Inflammatory macrophage (primary cell): ENCODE measurements around the gene CNTN1.

Experiments used
- DNase-seq, 2 donors: peaks; one replicate each; pipeline ENCODE4 v3.0.0-alpha.2; 2020 to 2022

CNTN1 gene

DNA sequence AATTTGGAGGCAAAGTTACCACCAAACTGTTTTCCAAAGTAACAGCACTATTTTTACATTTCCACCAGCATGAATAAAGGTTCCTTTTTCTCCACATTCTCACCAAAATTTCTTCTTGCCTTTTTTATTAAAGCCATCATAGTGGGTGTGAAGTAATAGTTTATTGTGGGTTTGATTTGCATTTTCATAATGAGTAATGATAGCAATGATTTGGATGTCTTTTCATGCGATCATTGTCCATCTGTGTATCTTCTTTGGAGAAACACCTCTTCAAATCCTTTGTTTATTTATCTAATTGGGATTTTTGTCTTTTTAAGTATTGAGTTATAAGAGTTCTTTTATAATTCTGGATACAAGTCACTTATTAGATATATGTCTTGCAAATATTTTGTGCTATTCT is 172.7 kb downstream of the CNTN1 start:
- no peak for DNase-seq

DNA sequence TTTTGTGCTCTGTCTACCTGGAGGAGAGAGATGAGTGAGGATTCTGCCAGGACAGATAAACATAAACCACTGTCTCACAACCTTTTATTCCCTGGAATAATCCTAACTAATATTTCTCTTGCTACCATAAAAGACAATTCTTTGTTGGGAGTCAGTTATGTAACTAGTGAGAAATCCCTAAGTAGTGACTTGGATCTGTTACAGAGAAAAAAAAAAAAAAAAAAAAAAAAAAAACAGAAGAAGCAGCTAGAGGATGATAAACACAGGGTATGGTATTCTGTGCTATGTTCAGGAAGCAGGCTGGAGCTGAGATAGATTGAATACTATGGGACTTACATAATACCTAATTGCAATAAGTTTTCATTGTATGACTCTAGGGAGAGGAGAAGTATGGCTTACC is 178.7 kb downstream of the CNTN1 start:
- no peak for DNase-seq

DNA sequence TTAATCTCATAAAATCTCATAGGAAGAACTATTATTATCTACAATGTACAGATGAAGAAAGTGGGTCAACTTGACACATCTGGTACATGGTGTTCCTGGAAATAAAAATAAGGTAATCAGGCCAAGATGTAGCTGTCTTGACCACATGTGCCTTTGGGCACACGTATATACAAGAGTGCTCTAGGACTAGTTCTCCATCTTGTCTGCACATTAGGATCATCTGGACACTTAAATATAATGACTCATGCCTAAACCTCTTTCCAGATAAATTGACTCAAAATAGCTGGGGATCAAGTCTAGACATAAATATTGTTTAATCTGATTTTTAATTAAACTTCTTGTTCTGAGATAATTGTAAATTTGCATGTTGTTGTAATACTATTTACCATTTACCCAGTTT is 182.6 kb downstream of the CNTN1 start:
- DNase-seq = no peak

- DNase-seq = no peak
These were observed 197.1 kb downstream of the CNTN1 start for GRCh38 chr12:40889329-40889728.

GRCh38 chr12:40892528-40892927 is 200.3 kb downstream of the CNTN1 start:
- no peak for DNase-seq

DNA sequence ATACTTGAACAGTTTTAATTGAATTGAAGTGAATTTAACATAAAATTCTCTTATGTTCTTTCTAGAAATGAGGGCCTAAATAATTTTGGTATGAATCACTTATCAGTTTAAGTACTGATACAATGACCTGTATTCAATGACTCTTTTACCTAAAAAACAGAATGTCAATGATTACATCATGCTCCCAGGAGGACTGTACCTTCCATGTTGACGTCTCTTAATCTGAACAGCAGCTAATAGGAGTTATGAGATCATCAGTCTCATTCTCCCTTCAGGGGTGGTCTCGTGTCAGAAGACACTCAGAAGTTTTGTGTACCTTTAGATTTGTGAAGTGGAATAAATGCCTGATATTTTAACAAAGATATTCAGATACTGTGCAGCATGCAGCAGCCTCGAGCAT is 206.3 kb downstream of the CNTN1 start:
- no peak for DNase-seq

DNA sequence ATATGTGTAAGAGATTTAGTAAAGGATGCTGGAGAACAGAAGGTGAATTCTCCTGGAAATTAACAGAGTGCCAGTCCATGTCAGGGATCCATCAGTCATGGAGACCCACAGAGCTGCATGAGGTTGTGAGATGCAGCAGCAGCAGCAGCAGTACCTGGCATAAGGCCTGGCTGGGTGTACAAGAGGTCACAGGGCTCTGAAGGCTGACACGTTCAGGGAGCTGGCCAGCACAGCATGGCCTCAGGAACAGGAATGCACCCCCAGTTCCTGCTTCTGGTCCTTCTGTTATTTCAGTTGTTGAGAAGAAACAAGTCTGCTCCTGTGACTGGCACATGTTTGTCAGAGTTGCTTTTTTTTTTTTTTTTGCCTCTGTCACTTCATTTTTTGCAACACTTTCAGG is 210.8 kb downstream of the CNTN1 start:
- DNase-seq = no peak

DNA sequence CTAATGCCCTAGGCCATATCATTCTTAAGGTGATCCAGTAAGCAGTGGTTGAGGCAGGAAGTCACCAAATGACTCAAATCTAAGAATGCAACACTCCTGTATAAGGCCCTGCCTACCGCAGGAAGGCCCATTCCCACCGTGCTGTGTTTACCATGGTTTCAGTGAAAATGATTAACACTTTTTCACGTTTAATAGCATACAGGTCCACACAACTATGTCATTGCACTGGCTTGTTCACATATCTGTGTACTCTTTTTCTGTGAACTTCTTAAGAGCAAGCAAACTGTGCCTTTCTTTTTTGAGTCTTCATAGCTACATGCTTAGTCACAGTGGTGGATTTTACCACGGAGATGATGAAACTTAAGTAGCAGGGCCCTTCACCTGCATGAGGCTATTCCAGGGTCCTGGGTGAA is 214.9 kb downstream of the CNTN1 start:
- DNase-seq = no peak

GRCh38 chr12:40911676-40912075 is 219.4 kb downstream of the CNTN1 start:
- no peak for DNase-seq

DNA sequence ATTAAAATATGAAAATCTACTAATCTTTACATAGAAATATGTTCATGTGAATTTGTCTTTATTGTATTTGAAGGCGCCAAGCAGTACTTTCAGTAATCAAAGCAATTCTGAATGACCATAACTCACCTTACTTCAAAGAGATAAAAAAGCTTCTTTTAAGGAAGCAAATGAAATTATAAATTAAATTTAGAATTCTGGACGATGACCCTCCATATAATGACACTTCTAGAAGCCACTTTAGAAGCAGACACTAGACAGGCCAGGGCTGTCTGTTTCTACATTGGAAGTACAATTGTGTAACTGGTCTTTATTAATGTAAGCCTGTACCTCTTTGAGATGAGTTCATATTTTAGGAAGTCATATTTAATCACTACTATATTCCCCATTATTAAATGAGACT is 222.9 kb downstream of the CNTN1 start:
- DNase-seq = no peak

DNA sequence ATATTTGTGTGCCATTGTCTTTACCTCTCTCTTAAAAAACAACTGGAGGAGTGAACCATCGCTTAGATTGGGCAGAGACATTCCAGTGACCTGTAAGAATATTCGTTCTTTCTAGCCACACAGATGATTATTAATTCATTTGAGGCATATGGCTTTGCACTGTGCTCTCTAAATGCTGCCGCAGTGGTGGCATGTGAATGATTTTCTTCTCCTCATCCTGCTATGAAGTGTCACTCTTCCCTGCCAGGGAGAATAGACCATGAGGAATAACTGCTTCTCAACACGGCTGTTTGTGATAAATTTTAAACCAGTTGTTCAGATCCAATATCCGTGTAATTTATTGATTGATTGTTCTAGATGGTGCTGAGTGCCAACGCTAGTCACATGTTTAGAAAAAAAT is 225.3 kb downstream of the CNTN1 start:
- DNase-seq = no peak

GRCh38 chr12:40921563-40922163 is 229.4 kb downstream of the CNTN1 start:
- peak in 1 of 2 donors; percentile 2 for DNase-seq

DNA sequence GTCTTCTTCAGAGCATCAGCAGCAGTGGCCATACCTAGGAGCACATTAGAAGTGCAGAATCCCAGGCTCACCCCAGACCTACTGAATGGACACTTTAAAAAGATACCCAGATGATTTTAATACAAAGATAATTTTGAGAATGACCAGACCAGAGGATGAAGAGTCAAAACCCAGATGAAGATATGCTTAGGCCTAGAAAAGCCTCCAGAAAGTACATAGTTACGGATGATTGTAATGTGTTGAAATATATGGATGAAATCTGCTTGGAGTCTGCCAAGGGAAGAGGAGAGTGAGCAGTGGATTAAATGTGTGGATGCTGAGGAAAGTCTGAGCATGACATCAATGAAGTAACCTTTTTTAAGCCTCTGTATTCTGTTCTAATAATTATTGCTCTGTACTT is 245.7 kb downstream of the CNTN1 start:
- no peak for DNase-seq

- no peak for DNase-seq
These were observed 250.1 kb downstream of the CNTN1 start for GRCh38 chr12:40942326-40942725.

DNA sequence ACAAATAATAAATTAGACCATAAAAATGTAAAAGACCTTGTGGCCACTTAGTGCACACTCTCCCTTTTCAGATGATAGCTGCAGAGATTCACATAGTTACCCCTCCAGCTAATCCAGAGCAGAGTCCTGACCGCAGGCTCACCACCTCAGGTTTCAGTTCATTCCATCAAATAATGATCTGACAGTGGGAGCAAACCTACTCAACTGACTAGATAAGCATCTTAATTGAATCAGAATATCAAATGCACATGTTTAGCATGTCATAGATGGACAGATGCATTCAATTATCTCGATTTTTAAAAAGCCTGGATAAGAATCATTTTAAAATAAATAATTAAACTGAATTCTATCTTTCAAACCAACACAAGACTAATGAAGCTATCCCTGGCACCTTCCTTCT is 253.5 kb downstream of the CNTN1 start:
- DNase-seq = no peak

DNA sequence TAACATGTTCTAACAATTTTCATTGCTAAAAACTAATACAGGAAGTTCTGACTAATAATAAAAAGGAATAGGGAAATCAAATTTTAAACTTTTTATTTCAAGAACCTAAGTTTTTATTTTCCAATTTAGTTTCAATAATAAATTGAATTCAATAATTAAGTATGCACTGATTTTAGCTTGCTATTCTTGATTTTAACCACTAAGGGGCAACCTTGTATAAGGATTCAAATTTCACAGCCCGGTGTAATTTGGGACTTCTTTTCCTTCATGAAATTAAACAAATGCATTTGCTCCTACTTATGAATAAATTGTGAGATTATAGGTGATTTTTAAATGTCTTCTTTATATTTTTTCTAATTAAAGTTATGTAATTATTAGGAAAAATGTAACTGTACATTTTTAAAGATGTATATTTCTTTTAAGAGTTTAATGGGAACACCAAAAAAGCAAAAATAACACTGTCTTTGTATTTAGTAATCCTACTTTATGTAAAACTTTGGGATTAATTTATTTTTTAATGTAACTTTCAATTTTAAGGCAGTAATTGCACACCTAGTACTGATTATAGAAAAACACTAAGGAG is 254.5 kb downstream of the CNTN1 start:
- peak; percentile 4 to 47 for DNase-seq

DNA sequence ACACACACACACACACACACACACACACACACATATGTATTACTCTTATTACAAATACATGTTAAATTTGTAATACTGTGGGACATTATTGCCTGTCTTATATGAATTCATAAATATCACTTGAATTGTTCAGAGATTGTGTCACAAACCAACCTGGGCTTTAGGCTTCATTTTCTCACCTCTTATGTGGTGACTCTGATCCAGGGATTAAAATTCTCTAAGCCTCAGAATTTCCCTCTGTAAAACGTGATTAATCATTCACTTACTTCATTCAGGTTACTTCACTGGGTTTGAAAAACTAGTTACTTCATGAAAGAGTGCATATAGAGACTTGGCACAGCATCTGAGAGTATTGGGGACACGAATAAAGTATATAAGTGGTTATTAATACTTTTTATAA is 255.6 kb downstream of the CNTN1 start:
- no peak for DNase-seq

GRCh38 chr12:40953076-40953475 is 260.8 kb downstream of the CNTN1 start:
- no peak for DNase-seq

DNA sequence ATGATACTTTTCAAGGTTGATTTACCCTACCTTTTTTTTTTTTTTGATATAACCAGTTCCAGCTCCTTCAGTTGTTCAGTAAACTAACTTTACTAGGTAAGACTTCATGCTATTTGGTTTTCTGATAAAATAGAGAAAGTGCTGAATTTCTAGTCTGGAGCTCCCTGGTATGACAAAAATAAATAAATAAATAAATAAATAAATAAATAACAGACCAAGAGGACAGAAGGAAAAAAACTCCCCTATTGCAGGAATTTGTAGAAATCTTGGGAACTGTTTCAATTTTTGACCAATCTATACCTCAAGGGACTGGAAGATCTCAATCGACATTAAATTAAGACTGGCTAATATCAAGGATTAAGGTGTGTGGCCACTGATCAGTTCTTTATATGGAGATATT is 265.2 kb downstream of the CNTN1 start:
- no peak for DNase-seq

- no peak for DNase-seq
These were observed 266.8 kb downstream of the CNTN1 start for GRCh38 chr12:40959041-40959440.

- DNase-seq = no peak
These were observed 271.5 kb downstream of the CNTN1 start for GRCh38 chr12:40963751-40964150.

DNA sequence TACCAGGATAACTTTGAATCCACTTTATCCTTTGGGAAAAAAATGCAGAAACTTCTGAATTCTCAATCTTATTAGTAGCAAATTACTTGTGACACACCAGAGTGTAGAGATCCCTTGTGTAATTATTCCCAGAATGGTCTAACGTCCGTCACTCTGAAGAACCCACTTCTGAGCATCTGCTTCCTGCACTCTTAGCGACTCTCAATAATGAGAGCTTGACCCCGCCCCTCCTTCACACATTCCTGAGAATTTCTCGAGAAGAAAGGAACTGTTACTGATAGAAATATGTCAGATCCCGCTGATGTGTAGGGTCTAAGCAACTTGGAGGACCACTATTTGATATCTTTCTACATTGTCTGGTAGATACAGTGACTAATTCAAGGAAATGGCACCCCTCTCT is 277.6 kb downstream of the CNTN1 start:
- DNase-seq = no peak

DNA sequence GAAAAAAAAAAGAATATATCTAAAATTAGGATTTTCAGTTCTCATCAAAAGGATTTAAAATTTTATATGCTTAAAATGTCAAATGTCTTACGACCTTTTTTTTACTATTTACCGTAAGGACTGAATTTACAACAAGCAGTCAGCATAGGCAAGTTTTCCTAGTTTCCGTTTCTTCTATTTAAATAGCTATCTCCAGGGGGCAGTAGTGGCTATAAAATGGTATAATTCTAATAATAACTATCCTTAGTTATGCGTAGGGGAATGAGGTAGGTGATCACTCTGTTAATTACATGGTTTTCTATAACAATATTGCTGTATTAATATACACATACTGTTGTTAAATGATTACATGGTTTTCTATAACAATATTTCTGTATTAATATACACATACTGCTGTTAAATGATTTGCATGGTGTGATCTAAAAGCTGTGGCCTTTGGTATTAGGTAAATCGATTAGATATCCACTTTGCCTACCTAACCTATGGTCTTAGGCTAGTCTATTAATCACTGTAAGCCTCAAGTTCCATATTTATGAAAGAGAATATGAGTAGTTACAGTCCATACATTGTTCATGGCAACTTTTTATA is 278.2 kb downstream of the CNTN1 start:
- DNase-seq = no peak

DNA sequence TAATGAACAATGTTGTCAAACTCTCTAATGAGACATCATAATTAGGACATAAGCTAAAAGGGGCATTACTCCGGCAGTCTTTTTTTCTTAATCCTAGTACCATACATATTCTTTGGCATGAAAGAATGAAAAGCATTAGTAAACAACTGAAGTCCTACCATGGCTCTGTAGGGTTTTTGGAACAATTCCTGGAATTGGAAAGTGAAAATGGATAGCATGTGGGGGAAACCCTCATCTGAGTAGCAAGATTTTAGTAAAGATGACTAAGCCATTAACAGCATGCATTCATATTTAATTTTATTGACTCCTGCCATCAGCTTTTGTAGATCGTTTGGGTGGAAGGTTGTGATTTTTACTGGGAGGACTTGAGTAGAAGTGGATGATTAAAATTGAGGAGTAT is 279.7 kb downstream of the CNTN1 start:
- no peak for DNase-seq

- DNase-seq = no peak
These were observed 284.3 kb downstream of the CNTN1 start for GRCh38 chr12:40976546-40976945.
